Upper lobe of left lung (tissue), 4 donors: Measurements from ENCODE around the gene LCN9.
"Not testable (repeated sequence)": the region's sequence is repeated elsewhere in the genome, so short reads cannot be mapped to it uniquely, and the experiment has no call there.

Source experiments
- EP300 ChIP-seq, 4 donors: sonication (generic); formaldehyde crosslinking; IDR thresholded peaks; one replicate each; pipeline ENCODE4 v1.5.1; 2017; ENCODE audit warnings: antibody characterized with exemption in 4 of 4, control low read depth in 2 of 4
- POLR2A ChIP-seq, 4 donors: fragments of 450-650 bp; IDR thresholded peaks; one replicate each; pipeline ENCODE4 v1.5.1; 2016 to 2017; ENCODE audit warnings: antibody characterized with exemption in 4 of 4, mild to moderate bottlenecking in 2 of 4
- POLR2AphosphoS5 ChIP-seq, 2 donors: sonication (generic); formaldehyde crosslinking; IDR thresholded peaks; one replicate each; pipeline ENCODE4 v1.5.1; 2017; ENCODE audit warnings: antibody characterized with exemption in 2 of 2
- TF ChIP-seq, protein P1 (sequence below), 6 experiments: fragments of 450-650 bp in 4 of 6; fragments of 200-600 bp in 2 of 6; sonication (generic) in 2 of 6; IDR thresholded peaks; one replicate each; pipeline ENCODE4 v1.5.1; 2016 to 2019; ENCODE audit warnings: antibody characterized with exemption in 6 of 6

- TF ChIP-seq, protein P1, sequence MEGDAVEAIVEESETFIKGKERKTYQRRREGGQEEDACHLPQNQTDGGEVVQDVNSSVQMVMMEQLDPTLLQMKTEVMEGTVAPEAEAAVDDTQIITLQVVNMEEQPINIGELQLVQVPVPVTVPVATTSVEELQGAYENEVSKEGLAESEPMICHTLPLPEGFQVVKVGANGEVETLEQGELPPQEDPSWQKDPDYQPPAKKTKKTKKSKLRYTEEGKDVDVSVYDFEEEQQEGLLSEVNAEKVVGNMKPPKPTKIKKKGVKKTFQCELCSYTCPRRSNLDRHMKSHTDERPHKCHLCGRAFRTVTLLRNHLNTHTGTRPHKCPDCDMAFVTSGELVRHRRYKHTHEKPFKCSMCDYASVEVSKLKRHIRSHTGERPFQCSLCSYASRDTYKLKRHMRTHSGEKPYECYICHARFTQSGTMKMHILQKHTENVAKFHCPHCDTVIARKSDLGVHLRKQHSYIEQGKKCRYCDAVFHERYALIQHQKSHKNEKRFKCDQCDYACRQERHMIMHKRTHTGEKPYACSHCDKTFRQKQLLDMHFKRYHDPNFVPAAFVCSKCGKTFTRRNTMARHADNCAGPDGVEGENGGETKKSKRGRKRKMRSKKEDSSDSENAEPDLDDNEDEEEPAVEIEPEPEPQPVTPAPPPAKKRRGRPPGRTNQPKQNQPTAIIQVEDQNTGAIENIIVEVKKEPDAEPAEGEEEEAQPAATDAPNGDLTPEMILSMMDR (IDR thresholded peaks at IDR 0.05): not testable (repeated sequence)
- TF ChIP-seq EP300, POLR2A, POLR2AphosphoS5 (IDR thresholded peaks at IDR 0.05): not testable (repeated sequence)
These were observed 9.7 kb downstream of the LCN9 start for GRCh38 chr9:135672786-135673185.
